Dermis microvascular lymphatic vessel endothelial cell (primary cell): Measurements from ENCODE around the gene MED19. TPM values are rescaled to one million over a fixed set of nuclear protein-coding genes. Genes with fewer than 3 reads are reported as not detected.
"Not testable (repeated sequence)": the region's sequence is repeated elsewhere in the genome, so short reads cannot be mapped to it uniquely, and the experiment has no call there.

Source experiments
- DNase-seq, 2 donors: peaks; one replicate each; pipeline versions ENCODE4 v3.0.0 to v3.0.0-alpha.2; 2010; ENCODE audit warnings: low read depth in 2 of 2
- total RNA-seq: library from RNA; depleted of rRNA; stranded (reverse); fragments of >200 nt; gene quantifications from 2 replicates; pipeline ENCODE4 v1.2.1, GENCODE V29; 2014

The MED19 gene
- total RNA-seq, 1 donor from 2014 or later, result 8.2 TPM

DNA sequence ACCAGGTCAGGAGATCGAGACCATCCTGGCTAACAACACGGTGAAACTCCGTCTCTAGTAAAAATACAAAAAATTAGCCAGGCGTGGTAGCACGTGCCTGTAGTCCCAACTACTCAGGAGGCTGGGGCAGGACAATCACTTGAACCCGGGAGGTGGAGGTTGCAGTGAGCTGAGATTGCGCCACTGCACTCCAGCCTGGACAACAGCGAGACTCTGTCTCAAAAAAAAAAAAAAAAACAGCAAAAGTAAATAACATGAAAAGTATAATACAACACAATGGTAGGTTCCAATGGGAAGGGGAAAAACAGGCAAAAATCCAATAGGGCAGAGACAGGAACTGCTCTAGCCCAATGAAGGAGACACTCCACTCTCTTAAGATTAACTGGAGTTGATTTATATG is 6.6 kb downstream of the MED19 start:
- not testable (repeated sequence) for DNase-seq

- DNase-seq, result no peak
Observed at GRCh38 chr11:57704932-57705331, 7.1 kb downstream of the MED19 start.

DNA sequence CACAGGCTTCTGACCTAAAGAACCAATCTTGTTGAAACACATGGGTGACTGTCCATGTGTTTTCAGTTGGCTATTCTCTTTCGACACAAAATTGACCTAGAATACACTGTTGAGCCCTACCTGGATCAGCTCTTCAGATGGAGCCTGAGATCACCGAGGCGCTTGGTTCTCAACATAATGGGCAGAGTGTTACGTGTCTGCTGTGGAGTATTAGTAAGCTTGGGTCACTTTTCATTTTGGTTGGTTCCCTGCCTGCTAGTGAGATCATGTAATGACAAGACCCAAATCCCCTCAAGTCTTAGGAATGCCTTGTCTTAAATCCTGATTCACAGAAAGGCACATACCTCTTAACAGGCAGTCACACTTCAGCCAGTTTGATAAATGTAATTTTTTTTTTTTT is 8.7 kb downstream of the MED19 start:
- DNase-seq, result no peak

DNA sequence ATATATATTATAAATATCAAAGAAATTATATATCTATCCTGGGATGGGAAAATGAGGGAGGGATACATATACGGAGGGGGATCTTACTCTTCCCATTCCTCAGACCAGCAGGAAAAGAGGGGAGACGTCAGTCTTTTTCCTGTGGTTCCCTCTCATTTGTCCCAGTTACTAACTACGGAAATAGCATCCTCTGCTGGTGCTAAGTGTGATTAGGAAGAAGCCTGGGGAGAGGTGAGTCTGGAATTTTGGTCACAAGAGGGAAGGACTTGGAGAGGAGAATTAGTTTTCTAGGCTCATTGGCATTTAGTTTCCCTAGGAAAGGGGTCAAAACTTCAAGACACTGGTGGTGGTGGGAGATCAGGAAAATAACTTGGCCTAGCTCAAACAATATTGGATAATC is 11.6 kb downstream of the MED19 start:
- DNase-seq, result no peak

- DNase-seq, result no peak
Observed at GRCh38 chr11:57699813-57700212, 12.2 kb downstream of the MED19 start.

- DNase-seq, result no peak
Observed at GRCh38 chr11:57698843-57699365, 13.1 kb downstream of the MED19 start.

DNA sequence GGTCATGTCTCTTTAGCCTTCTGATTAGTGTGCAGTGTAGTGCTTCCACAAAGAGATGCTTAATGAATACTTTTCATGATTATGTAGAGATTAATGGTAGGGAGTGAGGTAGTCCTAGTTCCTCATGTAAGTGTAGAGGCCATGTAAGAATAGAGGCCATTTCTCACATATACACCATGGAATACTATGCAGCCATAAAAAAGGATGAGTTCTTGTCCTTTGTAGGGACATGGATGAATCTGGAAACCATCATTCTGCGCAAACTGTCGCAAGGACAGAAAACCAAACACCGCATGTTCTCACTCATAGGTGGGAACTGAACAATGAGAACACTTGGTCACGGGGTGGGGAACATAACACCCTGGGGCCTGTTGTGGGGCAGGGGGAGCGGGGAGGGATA is 21.5 kb downstream of the MED19 start:
- not testable (repeated sequence) for DNase-seq

GRCh38 chr11:57681168-57681567 is 30.8 kb downstream of the MED19 start:
- DNase-seq, result no peak

DNA sequence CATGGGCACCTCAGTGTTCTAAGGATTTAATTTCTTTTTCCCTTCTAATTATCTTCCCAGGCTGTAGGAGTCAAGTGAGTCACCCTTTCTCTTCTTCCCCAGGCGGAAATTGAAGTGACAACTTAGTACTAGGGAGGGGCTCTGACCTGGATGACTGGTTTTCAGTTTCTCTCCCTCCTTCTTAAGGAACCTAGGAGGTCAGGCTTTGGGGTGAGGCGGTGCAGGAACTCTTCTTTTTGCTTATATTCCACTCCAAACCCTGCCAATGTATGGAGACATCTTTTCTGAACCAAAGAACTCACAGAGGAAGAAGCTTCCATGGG is 31.5 kb downstream of the MED19 start:
- peak in 1 of 2 donors; percentile 36 for DNase-seq

DNA sequence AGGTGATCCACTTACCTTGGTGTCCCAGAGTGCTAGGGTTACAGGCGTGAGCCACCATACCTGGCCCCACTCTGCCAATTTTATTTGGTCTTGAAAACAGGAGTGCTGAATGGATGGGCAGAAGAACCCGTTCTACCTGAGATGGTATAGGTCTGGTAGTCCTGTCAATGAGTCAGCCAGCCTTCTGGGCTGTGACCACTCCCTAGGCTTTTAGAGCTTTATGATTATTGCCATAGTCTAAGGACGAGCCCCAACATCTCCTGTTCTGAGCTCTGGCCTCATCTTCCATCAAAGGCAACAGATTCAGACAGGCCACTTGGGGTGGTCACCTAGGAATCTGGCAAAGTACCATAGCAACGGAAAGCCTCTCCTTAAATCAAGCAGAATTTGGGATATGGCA is 32.6 kb downstream of the MED19 start:
- no peak for DNase-seq

DNA sequence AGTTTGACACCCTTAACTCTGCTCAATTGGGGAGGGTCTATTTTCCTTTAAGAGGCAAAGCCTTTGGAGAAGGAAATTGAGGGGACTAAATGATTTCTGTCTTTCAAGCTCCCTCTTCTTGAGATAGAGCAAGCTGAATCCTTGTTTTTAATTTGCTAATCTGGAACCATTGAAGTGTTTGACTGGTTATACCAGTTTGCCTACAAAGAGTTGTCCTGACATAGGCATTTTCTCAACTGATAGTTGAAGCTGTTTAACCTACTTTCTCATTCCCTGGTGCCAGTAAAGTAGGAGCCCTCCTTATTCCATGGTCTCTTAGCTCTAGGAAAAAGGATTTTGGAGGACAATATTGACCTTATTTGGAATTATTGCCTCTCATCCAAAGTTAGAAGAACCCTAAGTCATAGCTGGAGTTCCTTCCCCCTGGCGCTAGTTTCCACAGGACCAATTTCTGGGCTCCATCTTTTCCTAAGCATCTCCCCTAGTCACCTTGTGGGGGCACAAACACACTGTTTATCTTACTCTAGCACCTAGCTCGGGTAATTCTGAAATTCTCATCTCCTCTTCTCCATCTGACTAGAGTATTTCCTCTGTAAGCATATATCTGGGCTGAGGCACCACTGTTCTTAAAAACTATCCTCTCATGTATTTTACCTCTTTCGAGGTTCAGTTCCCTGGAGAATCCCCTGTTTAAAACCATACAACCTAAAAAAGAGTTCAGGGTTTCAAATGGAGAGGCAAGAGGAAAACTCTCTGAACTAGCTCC is 36.7 kb downstream of the MED19 start:
- DNase-seq, result no peak

DNA sequence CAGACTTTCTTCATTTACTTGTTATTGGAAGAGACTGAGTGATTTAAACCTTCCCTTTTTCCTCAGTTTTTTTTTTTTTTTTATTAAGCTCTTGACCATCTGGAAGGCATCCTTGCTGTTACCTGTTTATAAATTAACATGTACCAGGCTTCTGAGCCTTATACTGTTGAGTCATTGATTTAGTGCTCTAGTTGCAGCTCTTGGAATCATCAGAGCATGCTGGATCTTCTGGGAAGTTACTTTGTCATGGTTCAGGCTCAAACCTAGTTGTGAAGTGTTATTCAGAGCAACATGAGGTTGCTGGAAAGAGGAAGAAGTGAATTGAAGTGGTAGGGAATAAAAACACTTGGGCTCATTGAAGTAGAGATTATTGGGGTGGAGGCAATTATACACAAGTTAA is 37.8 kb downstream of the MED19 start:
- no peak for DNase-seq

- peak; percentile 29 to 45 for DNase-seq
Observed at GRCh38 chr11:57668434-57668782, 43.6 kb downstream of the MED19 start.

- peak; percentile 99 to 100 for DNase-seq
Observed at GRCh38 chr11:57667736-57668433, 44.1 kb downstream of the MED19 start, which contains the start of gene ZDHHC5. ZDHHC5 (plus strand) TSS chr11:57668114; CDS start chr11:57673091, 4,977 bp downstream.

DNA sequence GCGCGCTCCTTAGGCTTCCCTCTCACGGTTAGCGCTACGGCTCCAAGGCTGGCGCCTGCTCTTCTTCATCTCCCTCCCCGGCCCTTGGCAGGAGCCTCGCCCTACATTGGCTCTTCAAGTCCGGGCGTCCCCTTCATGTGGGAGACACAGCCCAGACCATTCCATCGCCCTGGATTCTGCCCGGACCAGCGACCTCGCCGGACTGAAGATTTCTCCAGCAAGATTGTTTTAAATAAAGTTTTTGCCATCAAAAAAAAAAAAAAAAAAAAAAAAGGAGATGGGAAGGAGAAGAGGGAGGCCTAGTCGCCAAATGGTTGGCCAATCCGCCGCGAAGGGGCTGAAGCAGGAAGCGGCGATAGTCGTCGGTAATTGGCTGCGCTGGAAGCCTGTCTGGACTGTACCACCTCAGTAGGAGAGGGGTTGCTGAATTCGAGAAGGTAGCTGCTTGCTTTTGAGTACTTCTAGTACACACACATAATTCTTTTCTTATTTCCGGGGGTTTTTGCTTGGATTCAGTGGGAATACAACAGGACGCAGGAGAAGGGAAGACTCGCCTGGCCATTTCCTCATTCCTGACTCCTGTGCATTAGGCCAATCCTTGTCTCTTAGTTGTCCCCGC is 44.8 kb downstream of the MED19 start:
- peak; percentile 99 for DNase-seq

- no peak for DNase-seq
Observed at GRCh38 chr11:57663975-57664374, 48.0 kb downstream of the MED19 start.

DNA sequence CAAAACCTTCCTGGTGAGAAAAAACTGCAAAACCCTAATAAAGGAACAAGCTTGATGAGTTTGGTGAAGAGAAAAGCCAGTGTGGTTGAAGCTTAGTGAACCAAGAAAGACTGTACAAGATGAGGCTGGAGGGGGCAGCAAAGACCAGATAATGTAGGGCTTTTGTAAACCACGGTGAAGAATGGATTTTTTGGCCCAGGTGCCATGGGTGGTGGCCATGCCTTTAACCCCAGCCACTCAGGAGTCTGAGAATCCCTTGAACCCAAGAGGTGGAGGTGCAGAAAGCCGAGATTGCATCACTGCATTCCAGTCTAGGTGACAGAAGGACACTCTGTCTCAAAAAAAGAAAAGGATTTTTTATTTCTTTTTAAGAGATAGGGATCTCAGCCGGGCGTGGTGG is 49.1 kb downstream of the MED19 start:
- peak in 1 of 2 donors; percentile 24 for DNase-seq

DNA sequence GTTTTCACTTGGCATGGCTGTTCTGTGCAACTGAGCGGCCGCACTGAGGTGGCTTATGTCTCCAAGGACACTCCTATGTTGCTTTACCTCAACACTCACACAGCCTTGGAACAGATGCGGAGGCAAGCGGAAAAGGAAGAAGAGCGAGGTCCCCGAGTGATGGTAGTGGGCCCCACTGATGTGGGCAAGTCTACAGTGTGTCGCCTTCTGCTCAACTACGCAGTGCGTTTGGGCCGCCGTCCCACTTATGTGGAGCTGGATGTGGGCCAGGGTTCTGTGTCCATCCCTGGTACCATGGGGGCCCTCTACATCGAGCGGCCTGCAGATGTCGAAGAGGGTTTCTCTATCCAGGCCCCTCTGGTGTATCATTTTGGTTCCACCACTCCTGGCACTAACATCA is 52.3 kb downstream of the MED19 start:
- DNase-seq, result no peak

GRCh38 chr11:57658023-57658361 is 54.0 kb downstream of the MED19 start:
- no peak for DNase-seq

GRCh38 chr11:57657194-57658022 is 54.6 kb downstream of the MED19 start, which contains the start of gene CLP1:
CLP1 (plus strand) TSS chr11:57657762; CDS start chr11:57659477, 1,715 bp downstream.
- DNase-seq, result peak; percentile 98 to 99

- DNase-seq, result no peak
Observed at GRCh38 chr11:57656885-57657193, 55.2 kb downstream of the MED19 start.
